T47D (cell line): ENCODE data around the gene TMEM51.

Source experiments
- DNase-seq, 2 experiments: peaks; one replicate each; pipeline versions ENCODE4 v3.0.0 to v3.0.0-alpha.2; 2011 to 2012; ENCODE audit warnings: low read depth in 1 of 2, low spot score in 1 of 2
- JUND ChIP-seq: IDR thresholded peaks from 2 replicates; pipeline ENCODE4 v1.6.1; 2012; ENCODE audit warnings: low read depth
- in situ Hi-C: cut with HindIII; loops from 2 replicates; pipeline ENCODE4 v1.10.0; 2016; ENCODE audit warnings: low sequenced_read_pairs, low pct_unique_long_range_greater_than_20kb

TMEM51 gene

DNA sequence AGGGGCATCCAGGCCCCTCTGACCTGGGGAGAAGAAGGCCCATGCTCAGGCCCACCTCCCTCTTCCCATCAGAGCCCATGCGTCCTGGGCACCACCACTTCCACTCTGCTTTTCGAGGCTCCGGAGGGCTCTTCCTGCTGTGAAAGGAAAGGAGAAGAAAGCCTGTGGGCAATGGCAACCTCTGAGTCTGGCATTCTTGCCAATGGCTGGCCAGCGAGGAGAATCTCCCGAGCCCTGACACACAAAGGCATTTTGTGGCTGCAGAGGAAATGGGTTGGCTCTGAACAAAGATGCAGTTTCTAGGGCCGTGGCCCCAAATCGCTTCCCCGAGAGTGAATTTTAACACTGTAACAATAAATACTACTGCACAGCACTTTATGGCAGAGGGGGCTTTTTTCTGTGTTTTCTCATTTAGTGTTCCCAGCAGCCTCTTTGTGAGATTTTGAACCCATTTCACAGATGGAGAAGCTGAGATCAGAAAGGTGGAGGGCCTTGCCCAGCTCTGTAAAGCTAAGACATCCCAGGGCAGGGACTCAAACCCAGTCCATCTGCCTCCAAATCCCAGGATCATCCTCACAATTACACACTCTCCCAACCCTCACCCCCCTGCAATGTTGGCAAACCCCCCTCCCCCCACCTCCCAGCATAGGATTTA is 35.7 kb upstream of the TMEM51 start:
- no peak for TF ChIP-seq JUND
- DNase-seq: no peak
- in situ Hi-C loops: no loop called here

DNA sequence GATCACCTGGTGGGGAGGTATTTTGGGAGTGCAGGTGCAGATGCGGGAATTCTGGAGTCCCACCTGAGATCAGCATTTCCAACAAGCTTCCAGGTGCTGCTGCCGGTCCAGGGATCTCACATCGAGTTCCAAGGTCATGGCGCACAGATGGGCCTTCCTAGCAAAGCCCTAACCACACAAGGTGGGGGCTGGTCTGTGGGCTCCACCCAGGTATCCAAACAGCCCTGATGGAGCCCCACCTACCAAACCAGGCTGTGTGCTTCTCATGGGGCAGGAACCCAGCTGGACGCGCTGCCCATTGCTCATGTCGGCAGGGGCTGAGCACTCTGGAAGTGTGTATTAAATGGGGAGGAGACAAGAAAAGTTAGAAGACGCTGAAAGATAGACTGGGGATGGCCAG is 35.0 kb upstream of the TMEM51 start:
- TF ChIP-seq JUND: no peak
- in situ Hi-C loops: no loop called here
- DNase-seq: no peak

DNA sequence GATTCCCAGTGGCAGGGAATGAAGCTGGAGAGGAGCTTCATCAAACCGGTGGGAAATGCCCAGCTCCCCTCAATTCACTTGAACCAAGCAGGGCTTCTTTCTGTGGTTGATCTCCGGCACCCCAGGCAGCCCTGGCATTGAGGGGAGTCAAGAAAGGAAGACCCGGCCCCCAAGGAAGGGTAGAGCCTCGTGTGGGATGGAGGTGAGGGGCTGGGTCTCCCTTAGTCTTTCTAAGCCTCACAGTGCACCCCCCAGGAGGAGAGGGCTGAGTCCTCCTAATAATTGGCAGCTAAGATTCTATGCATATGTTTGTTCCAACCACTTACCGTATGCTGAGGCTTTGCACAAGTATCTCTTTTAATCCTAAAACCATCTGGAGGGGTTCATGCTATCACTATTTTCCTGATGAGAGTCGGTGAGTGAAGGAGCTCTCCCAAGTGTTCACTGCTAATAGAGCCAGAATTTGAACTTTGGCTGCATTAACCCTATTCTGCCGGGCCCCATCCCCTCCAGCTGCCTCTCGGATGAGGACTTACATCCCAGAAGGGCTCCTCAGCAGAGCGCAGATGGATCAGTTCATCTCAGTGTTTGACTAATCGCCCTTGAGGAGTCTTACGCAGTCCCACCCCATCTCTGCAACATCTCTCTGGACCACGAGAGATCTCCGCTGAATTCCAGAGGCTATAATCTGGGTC is 33.1 kb upstream of the TMEM51 start:
- DNase-seq: no peak
- in situ Hi-C loops: no loop called here
- TF ChIP-seq JUND: no peak

DNA sequence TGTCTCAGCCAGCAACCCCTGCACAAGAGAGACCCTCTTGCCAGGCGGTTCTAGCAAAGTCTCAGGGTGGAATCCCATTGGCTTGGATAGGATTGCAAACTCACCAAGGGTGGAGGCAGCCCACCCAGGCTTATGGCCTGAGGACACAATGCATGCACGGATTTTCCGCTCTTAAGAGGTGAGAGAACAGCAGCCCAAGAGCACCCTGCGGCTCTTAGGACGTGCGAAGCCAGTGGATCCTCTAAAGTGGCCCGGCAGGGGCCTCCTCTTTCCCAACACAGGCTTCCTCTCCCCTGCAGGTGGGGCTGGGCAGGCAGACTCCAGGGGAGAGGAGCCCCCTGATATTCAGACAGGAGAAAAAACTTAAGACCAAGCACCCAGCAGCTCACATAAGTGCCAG is 31.2 kb upstream of the TMEM51 start:
- DNase-seq: no peak
- TF ChIP-seq JUND: no peak
- in situ Hi-C loops: no loop called here

DNA sequence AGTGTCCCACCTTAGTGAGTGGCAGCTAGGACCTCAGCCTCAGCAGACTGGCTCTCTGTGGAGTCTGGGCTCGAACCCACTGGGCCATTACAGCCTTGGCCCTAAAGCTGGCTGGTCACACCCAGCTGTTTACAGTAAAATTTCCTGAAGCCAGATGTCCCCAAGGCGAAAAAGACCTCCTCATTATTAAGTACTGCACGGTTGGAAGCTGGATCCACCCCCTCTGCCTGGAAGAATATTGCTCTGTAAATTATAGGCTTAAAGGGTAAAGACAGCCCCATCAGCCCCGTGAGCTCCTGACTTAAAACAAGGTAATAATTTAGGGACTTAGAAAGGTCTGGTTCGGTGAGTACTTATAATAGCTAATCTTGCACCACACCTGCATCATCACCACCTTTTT is 30.3 kb upstream of the TMEM51 start:
- TF ChIP-seq JUND: no peak
- DNase-seq: no peak
- in situ Hi-C loops: no loop called here

DNA sequence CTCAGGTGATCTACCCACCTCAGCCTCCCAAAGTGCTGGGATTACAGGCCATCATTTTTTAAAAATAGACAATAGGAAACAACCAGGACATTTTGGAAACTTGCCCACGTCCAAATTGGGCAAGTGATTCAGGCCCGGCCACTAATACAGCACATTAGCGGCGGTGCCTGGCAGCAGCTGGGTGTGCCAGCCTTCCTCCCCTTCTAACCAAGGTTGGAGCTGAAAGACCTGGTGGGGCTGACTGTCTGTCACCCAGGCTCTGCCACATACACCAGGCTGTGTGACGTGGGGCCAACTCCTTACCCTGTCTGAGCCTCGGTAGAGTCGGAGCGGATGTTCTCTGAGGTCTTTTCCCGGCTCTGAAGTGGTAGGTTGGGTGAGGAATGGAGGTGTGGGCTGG is 29.6 kb upstream of the TMEM51 start:
- in situ Hi-C loops: no loop called here
- no peak for DNase-seq
- no peak for TF ChIP-seq JUND

DNA sequence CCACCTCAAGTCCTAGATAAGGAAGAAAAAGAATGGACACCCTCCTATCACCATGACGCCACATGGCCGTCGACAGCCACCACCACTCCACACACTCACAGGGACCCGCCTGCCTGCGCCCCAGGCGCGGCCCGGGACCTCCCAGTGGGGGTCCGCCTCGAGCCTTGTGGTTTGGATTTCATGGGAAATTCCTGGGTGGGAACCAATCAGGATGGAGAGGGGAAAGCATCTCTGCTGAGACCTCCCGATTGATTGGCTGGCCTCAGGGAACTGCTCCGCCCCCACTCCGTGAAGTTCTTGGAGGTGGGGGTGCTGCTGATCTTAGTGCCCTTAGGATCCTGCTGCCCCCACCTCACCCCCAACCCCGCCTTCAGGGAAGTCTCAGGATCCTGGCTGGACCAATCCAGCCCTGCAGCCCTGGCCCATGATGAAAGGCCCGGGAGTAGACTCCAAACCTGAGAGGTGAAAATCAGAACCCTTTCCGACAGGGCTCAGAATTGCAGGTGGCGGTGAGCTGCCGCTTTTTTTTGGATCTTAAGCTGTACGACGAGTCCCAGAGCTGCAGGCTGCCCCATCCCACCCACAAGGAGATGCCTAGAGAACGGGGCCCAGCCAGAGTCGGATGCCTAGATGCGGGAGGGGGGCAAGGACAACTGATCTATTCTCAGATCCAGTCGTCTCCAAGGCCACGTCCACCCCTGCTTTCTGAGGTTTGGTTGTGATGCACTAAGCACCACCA is 29.0 kb upstream of the TMEM51 start:
- TF ChIP-seq JUND: no peak
- no peak for DNase-seq
- in situ Hi-C loops: no loop called here

DNA sequence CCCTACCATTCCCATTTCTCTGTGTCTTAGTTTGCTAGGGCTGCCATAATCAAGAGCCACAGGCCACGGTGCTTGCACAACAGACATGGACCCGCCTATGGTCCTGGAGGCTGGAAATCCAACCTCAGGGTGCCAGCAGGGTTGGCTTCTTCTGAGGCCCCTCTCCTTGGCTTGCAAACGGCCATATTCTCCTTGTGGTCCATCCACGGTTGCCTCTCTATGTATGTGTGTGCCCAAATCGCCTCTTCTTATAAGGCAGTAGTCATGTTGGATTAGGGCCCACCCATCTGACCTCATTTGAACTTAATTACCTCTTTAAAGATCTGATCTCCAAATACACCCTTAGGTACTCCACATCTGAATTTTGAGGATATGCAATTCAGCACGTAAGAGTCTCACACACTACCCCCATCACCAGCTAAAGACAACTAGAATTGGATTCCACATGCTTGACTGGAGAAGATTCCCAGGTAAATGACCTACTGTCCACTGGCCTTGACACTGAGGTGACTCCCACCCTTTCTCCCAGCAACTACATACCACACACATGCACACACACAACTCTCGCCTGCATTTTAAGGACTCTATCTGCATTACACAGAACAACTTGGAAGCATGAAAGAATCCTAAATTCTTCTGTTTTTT is 28.3 kb upstream of the TMEM51 start:
- in situ Hi-C loops: no loop called here
- TF ChIP-seq JUND: no peak
- DNase-seq: no peak

DNA sequence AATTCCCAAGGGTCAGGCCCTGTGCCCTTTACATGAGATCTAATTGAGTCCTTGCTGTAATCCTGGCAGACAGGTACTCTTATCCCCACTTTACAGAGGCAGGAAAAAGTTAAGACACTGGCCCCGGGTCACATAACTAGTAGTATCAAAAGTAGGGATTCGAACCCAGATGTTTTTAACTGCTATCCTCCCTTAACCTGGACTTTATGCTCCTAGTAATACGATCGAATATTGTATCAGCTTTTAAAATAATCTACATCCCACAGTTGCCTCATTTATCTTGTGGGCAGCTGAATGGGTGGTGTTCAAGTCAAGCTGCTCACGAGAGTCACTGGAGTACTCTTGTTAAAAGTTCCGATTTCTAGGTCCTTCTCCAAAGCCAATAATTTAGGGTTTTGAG is 25.5 kb upstream of the TMEM51 start:
- no peak for TF ChIP-seq JUND
- in situ Hi-C loops: no loop called here
- no peak for DNase-seq

DNA sequence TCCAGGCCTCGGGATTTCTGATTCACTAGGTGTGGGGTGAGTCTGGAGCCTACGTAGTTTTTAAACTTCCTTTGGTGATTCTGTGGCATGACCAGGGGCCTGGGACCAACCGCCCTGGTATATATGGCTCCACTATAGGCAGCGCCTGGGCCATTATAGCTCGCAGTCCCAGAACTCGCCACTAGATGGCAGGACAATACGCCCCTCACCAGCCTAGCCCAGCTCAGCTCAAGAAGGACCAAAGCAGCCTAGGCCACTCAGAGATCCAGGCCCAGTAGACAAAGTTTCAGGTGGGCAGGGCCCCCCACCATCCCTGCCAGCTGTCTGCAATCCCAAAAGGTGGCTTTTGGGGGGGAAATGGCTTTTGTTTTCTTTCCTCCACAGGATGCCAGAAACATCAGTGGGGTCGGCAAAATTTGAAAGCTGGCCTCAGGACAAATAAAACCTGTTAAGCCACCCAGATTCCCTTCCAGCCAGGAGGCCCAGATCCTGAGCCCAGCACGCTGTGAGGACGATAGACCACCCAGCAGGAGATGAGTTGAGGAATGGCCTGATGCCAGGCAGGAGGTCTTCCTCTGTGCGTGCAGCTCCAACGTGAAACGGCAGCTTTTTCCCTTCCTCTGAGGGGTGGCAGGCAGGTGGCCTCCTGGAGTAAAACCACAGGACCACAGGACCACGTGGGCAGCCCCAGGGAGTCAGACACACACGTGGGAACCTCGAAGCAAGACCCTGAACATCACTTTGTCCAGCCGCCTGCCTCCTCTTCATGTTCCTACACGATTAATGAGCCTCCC is 24.8 kb upstream of the TMEM51 start:
- DNase-seq: peak; percentile 72 to 76
- in situ Hi-C loops: no loop called here
- no peak for TF ChIP-seq JUND

DNA sequence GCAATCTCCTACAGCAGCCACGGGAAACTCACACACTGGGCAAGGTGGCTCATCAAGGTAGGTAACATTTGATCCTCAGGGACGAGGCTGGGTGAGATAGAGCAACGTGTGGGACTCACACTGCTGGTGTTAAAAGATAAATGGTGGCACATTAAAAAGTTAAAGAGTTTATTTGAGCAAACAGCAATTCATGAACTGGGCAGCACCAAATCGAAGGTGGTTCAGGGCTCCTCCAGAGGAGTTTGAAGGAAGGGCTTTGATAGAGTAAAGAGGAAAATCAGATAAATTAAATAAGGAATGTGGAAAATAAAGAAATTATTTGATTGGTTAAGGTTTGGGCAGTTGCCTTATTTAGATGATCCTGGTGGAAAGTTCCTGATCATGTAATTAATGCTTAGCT is 23.6 kb upstream of the TMEM51 start:
- in situ Hi-C loops: no loop called here
- DNase-seq: no peak
- no peak for TF ChIP-seq JUND

DNA sequence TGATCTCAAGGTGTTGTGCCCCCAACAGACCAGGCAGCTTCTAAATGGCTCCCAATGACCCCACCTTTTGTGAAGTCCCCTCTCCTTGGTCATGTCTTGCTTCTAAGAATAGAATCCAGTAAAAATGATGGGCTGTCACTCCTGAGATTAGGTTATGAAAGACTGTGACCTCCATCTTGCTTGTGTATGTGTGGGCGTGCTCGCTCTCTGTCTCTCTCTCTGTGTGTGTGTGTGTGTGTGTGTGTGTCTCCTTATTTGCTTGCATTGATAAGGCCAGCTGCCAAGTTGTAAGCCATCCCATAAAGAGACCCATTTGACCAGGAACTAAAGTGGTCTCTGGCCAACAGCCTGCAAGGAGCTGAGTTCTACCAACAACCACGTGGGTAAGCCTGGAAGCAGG is 22.9 kb upstream of the TMEM51 start:
- DNase-seq: no peak
- in situ Hi-C loops: no loop called here
- TF ChIP-seq JUND: no peak
